GM12892 (cell line): ENCODE results near the gene LTC4S.

Experiments used
- POLR2A ChIP-seq: IDR thresholded peaks from 2 replicates; pipeline ENCODE4 v1.6.1; 2011; ENCODE audit warnings: low read depth, low read length, control low read depth
- POLR2AphosphoS5 ChIP-seq: IDR thresholded peaks from 2 replicates; pipeline ENCODE4 v1.6.1; 2011; ENCODE audit warnings: low read depth, low read length, control low read depth

GRCh38 chr5:179781846-179782245, 11.9 kb upstream of the LTC4S start:
- TF ChIP-seq POLR2AphosphoS5 = no peak
- TF ChIP-seq POLR2A = no peak
